AG09309 (cell line): ENCODE measurements around the gene SLC22A2.

ENCODE experiments used
- DNase-seq: peaks from one replicate; pipeline ENCODE4 v3.0.0-alpha.2; 2010; ENCODE audit warnings: low read depth
- H3K4me3 ChIP-seq: 2 replicates; pipeline ENCODE4 v1.5.1; 2011; ENCODE audit warnings: mild to moderate bottlenecking, low read depth, low read length, moderate library complexity; ENCODE audit not compliant: control insufficient read depth
- TF ChIP-seq, protein P1 (sequence below): IDR thresholded peaks from 2 replicates; pipeline ENCODE4 v1.5.1; 2011; ENCODE audit warnings: mild to moderate bottlenecking, low read depth, low read length, inconsistent platforms; ENCODE audit not compliant: insufficient read depth, control insufficient read depth; ENCODE audit errors: missing control alignments

The SLC22A2 gene

DNA sequence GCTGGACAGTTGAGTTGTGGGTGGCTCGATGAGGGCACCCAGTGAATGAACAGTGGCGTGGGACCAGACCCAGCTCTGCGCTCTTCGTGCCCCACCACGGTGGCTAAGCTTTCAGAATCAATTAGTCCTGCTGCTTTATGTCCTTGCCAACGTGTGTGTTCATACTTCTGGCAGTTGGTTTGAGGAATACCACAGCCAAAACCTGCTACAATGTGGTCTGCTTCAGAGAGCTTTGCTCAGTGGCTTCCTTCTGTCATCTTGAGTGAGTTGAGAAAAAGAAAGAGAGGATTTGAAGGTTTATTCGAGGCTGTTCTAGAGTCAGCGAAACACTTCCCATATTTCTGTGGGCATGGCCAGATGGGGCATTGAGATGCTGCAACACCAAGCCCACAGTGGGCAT is 39.5 kb upstream of the SLC22A2 start:
- no peak overlapping the region for H3K4me3 ChIP-seq
- TF ChIP-seq, protein P1, sequence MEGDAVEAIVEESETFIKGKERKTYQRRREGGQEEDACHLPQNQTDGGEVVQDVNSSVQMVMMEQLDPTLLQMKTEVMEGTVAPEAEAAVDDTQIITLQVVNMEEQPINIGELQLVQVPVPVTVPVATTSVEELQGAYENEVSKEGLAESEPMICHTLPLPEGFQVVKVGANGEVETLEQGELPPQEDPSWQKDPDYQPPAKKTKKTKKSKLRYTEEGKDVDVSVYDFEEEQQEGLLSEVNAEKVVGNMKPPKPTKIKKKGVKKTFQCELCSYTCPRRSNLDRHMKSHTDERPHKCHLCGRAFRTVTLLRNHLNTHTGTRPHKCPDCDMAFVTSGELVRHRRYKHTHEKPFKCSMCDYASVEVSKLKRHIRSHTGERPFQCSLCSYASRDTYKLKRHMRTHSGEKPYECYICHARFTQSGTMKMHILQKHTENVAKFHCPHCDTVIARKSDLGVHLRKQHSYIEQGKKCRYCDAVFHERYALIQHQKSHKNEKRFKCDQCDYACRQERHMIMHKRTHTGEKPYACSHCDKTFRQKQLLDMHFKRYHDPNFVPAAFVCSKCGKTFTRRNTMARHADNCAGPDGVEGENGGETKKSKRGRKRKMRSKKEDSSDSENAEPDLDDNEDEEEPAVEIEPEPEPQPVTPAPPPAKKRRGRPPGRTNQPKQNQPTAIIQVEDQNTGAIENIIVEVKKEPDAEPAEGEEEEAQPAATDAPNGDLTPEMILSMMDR, result no peak
- DNase-seq, result no peak

DNA sequence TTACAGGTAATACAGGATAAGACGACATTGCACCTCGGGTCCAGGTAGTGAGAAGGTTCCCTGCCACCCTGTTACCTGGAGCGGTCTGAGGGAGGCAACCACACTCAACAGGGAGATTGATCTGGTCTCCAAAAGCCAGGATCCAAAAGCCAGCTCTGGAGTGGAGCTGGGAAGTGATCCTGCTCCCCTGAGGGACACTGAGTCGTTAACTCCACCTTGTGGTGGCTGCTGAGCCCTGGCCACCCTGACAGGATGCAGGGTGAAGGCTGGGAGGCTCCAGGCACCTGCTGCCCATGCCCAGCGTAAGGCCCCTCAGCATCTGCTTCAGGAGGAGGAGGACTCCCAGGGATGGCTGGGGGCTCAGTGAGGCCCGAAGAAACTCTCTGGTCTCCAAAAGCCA is 38.7 kb upstream of the SLC22A2 start:
- no peak for DNase-seq
- TF ChIP-seq, protein P1, result no peak
- H3K4me3 ChIP-seq, result no peak overlapping the region

DNA sequence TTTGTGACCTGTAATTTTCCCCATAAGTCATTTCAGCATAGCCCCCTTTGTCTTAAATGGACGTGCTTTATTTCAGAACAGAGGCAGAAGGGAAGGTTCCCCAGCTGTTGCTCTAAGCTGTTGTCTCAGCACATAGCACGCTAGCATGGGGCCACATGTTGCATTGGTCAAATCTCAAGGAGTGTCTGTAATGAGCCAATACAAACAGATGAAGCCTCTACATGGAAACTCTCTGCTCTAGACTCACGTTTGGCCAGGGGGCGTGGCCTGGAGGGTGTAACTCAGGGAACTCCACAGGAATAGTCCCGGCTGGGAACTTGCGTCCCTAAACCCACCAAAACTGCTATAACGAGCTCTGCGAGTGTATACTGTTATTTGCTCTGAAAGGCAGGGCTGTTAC is 35.2 kb upstream of the SLC22A2 start:
- TF ChIP-seq, protein P1, result no peak
- no peak for DNase-seq
- no peak overlapping the region for H3K4me3 ChIP-seq

DNA sequence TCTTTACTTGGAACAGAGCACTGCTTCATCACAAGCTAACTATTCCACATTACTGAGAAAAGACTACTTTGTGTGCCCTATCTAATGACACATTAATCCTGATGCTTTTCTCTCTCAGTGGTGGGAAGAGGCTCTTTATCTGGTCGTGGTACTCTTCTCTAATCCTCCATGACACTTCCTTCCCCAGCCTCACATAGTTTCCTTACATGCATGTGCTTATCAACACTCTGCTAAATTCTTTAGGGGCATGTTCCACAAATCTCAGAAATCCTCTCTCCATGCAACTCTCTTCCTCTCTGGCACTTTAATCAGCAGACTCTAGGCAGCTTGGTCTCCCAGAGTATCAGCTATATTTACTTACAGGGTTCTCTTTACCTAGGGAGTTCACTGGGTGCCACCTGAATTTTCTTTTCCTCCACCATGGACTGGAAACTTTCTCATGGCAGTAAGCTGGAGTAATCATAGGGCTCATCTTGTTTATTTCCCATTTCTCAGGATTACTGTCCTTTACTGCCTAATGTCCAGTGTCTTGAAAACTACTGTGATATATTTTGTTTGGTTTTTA is 27.0 kb upstream of the SLC22A2 start:
- TF ChIP-seq, protein P1, result no peak
- no peak for DNase-seq
- no peak overlapping the region for H3K4me3 ChIP-seq

GRCh38 chr6:160284575-160284974 is 26.0 kb upstream of the SLC22A2 start:
- DNase-seq, result no peak
- TF ChIP-seq, protein P1, result no peak
- no peak overlapping the region for H3K4me3 ChIP-seq

DNA sequence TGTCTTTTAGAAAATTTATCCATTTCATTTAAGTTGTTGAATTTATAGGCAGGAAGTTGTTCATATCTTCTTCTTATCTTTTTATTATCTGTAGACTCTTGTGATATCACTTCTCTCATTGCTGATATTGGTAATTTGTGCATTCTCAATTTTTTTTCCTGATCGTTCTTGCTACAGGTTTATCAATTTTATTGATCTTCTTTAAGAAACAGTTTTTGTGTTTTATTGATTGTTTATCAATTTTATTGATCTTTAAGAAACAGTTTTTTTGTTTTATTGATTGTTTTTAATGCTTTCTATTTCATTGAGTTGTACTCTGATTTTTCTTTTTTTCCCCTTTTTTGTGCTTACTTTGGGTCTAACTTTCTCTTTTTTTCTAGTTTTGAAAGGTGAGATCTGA is 23.8 kb upstream of the SLC22A2 start:
- DNase-seq, result no peak
- H3K4me3 ChIP-seq, result no peak overlapping the region
- TF ChIP-seq, protein P1, result no peak

DNA sequence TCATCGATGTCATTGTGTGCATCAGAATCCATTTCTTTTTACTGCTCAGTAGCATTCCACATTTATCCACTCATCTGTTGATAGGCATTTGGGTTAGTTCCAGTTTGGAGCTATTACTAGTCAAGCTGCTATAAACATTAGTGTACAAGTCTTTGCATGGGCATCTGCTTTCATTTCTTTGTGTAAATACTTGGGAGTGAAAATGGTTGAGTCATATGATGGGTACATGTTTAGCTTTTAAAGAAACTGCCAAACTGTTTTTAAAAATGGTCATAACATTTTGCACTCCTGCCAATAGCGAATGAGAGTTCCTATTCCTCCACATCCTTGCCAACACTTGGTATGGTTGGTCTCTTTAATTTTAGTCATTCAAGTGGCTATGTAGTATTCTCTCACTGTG is 21.2 kb upstream of the SLC22A2 start:
- no peak for DNase-seq
- TF ChIP-seq, protein P1, result no peak
- H3K4me3 ChIP-seq, result no peak overlapping the region
